ENCODE results near the gene HORMAD2.

Gene HORMAD2

GRCh38 chr22:30167296-30167695 lies 87.0 kb downstream of the HORMAD2 start:
- H3K4me3 ChIP-seq (ENCODE audit: low read depth, low read length), result no peak overlapping the region
- no peaks in the 10 kb centered on the region for H3K27me3 ChIP-seq (replicated peaks)
- H3K36me3 ChIP-seq (replicated peaks), result no peaks in the 10 kb centered on the region
- in situ Hi-C loops (cut with HindIII; ENCODE audit: low pct_ligation_motif_present, low sequenced_read_pairs), result no loop called here
- H3K27ac ChIP-seq, result no peak overlapping the region
- no peak for DNase-seq
- TF ChIP-seq, protein P1, sequence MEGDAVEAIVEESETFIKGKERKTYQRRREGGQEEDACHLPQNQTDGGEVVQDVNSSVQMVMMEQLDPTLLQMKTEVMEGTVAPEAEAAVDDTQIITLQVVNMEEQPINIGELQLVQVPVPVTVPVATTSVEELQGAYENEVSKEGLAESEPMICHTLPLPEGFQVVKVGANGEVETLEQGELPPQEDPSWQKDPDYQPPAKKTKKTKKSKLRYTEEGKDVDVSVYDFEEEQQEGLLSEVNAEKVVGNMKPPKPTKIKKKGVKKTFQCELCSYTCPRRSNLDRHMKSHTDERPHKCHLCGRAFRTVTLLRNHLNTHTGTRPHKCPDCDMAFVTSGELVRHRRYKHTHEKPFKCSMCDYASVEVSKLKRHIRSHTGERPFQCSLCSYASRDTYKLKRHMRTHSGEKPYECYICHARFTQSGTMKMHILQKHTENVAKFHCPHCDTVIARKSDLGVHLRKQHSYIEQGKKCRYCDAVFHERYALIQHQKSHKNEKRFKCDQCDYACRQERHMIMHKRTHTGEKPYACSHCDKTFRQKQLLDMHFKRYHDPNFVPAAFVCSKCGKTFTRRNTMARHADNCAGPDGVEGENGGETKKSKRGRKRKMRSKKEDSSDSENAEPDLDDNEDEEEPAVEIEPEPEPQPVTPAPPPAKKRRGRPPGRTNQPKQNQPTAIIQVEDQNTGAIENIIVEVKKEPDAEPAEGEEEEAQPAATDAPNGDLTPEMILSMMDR (IDR thresholded peaks at IDR 0.05; ENCODE audit: low read depth, low read length, missing control alignments), result no peak

DNA sequence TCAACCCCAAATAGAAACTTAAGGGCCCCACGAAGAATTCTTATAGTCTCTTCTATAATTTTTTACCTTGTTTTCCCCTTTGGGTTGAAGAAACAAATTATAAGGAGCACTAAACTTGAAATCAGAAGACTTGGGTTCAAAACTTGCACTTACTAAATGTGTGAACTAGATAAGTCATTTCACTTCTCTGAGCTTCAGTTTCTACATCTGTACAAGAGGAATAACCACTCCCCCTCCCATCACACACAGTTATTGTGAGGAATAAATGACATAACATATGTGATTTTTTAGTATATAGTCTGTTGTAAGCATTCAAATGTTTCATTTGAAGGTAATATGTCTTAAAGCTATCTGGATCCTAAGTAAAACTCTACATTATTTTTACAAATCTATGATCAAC lies 87.5 kb downstream of the HORMAD2 start:
- H3K36me3 ChIP-seq (replicated peaks), result no peaks in the 10 kb centered on the region
- H3K27me3 ChIP-seq (replicated peaks), result no peaks in the 10 kb centered on the region
- no peak overlapping the region for H3K4me3 ChIP-seq (ENCODE audit: low read depth, low read length)
- TF ChIP-seq, protein P1 (IDR thresholded peaks at IDR 0.05; ENCODE audit: low read depth, low read length, missing control alignments), result no peak
- no peak overlapping the region for H3K27ac ChIP-seq
- in situ Hi-C loops (cut with HindIII; ENCODE audit: low pct_ligation_motif_present, low sequenced_read_pairs), result no loop called here
- DNase-seq, result no peak

DNA sequence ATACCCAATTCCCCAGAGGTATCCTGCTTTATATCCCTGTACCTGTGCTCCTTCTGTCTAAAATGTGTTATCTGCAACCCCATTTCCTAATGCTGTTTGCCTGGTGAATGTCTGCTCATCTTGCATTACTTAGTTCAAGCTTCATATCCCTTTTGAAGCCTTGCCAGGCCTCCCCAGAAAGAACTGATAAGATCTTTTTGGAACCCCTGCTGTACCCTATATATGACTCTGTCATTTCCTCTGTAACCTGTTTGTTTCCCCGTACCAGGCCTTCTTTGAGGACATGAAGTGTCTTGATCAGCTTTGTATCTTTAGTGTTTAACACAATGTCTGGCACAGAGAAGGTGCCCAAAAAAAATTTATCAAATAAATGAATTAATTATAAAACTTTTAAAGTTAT lies 88.7 kb downstream of the HORMAD2 start:
- in situ Hi-C loops (cut with HindIII; ENCODE audit: low pct_ligation_motif_present, low sequenced_read_pairs), result no loop called here
- H3K4me3 ChIP-seq (ENCODE audit: low read depth, low read length), result no peak overlapping the region
- TF ChIP-seq, protein P1 (IDR thresholded peaks at IDR 0.05; ENCODE audit: low read depth, low read length, missing control alignments), result no peak
- no peak overlapping the region for H3K27ac ChIP-seq
- no peak for DNase-seq
- H3K36me3 ChIP-seq (replicated peaks), result no peaks in the 10 kb centered on the region
- no peaks in the 10 kb centered on the region for H3K27me3 ChIP-seq (replicated peaks)

- Histone ChIP-seq H3K27me3 (replicated peaks) (no peaks in the 10 kb centered on the region), H3K27ac (no peak overlapping the region), H3K36me3 (replicated peaks) (no peaks in the 10 kb centered on the region), H3K4me3 (ENCODE audit: low read depth, low read length) (no peak overlapping the region)
- no peak for DNase-seq
- in situ Hi-C loops (cut with HindIII; ENCODE audit: low pct_ligation_motif_present, low sequenced_read_pairs), result no loop called here
- TF ChIP-seq, protein P1 (IDR thresholded peaks at IDR 0.05; ENCODE audit: low read depth, low read length, missing control alignments), result no peak
Measured at GRCh38 chr22:30170129-30170528, 89.9 kb downstream of the HORMAD2 start.

- TF ChIP-seq, protein P1 (IDR thresholded peaks at IDR 0.05; ENCODE audit: low read depth, low read length, missing control alignments), result no peak
- H3K27me3 ChIP-seq (replicated peaks), result no peaks in the 10 kb centered on the region
- in situ Hi-C loops (cut with HindIII; ENCODE audit: low pct_ligation_motif_present, low sequenced_read_pairs), result no loop called here
Measured at GRCh38 chr22:30171008-30171407, 90.7 kb downstream of the HORMAD2 start.

GRCh38 chr22:30175690-30176288 lies 95.5 kb downstream of the HORMAD2 start:
- no peaks in the 10 kb centered on the region for H3K36me3 ChIP-seq (replicated peaks)
- no peak for DNase-seq
- no peak overlapping the region for H3K27ac ChIP-seq
- H3K4me3 ChIP-seq (ENCODE audit: low read depth, low read length), result no peak overlapping the region
- TF ChIP-seq, protein P1 (IDR thresholded peaks at IDR 0.05; ENCODE audit: low read depth, low read length, missing control alignments), result no peak
- H3K27me3 ChIP-seq (replicated peaks), result no peaks in the 10 kb centered on the region
- in situ Hi-C loops (cut with HindIII; ENCODE audit: low pct_ligation_motif_present, low sequenced_read_pairs), result no loop called here

More at GRCh38 chr22:30171008-30171407, 90.7 kb downstream of the HORMAD2 start:
- no peak for DNase-seq
- no peak overlapping the region for H3K4me3 ChIP-seq (ENCODE audit: low read depth, low read length)
- H3K36me3 ChIP-seq (replicated peaks), result no peaks in the 10 kb centered on the region
- no peak overlapping the region for H3K27ac ChIP-seq

Measured in brain microvascular endothelial cell (primary cell).